ENCODE measurements around the gene RACGAP1. TPM values are rescaled to one million over a fixed set of nuclear protein-coding genes. Genes with fewer than 3 reads are reported as not detected.

RACGAP1 gene
- total and polyA plus RNA-seq, 2 of the 8 experiments (the other 6 are each of a cell fraction or from before 2014, with no cell fraction given), result 18.0 to 66.3 TPM

GRCh38 chr12:50043308-50043707 lies 18.0 kb upstream of the RACGAP1 start:
- POLR2A ChIA-PET (ENCODE audit: partially characterized antibody), result interaction anchor here (5.4 kb wide), 1 partner anchor 12 kb away, joined by 19 read pairs; no protein-coding TSS in a partner anchor
- WGBS, 2 experiments (ENCODE audit: extremely low coverage in 1 of 2, insufficient coverage in 1 of 2, insufficient read length in 1 of 2, insufficient replicate concordance in 2 of 2, low coverage in 1 of 2, low lambda C conversion rate in 2 of 2, missing lambda C conversion rate in 1 of 2), result 89% methylated on average over 2 of the region's 2 CpGs; no CpG with 5 or more reads in 1 of the 2 experiments
- Histone ChIP-seq H3K4me2 (ENCODE audit: insufficient read depth in 1 of 2, low read depth in 2 of 2, low read length in 2 of 2) (no peak overlapping the region), H3K27ac (ENCODE audit: low read depth, low read length) (no peak overlapping the region), H4K8ac (ENCODE audit: extremely low read depth, insufficient read depth, low read length) (no peak overlapping the region), H3K18ac (ENCODE audit: extremely low read depth, low read length) (no peak overlapping the region), H3K36me3 (ENCODE audit: control insufficient read depth in 2 of 4, insufficient read depth in 4 of 4, low read length in 3 of 4) (no peaks in the 10 kb centered on the region), H4K5ac (ENCODE audit: insufficient read length, low read depth, low read length) (no peak overlapping the region), H4K20me1 (replicated peaks in 1 of 2; ENCODE audit: control insufficient read depth in 1 of 2, insufficient read depth in 2 of 2, low read length in 2 of 2) (no peaks in the 10 kb centered on the region), H2BK12ac (ENCODE audit: low read depth, low read length) (no peak overlapping the region), H3K27me3 (replicated peaks in 1 of 4; ENCODE audit: control insufficient read depth in 3 of 4, extremely low read depth in 1 of 4, insufficient read depth in 3 of 4, low read length in 3 of 4) (peaks cover 0 to 3% (median under 1%) of the 10 kb centered on the region in 4 experiments; a peak in 3 of 7 replicates), H3K56ac (replicated peaks; ENCODE audit: insufficient read length, low read depth, low read length) (peak overlapping the region; percentile 14), H4K91ac (replicated peaks; ENCODE audit: insufficient read length, low read length) (no peak overlapping the region), H3K9ac (replicated peaks in 1 of 4; ENCODE audit: extremely low read depth in 1 of 4, low read depth in 3 of 4, low read length in 3 of 4) (no peak overlapping the region), H3K79me1 (ENCODE audit: low read depth, low read length) (no peaks in the 10 kb centered on the region), H3K23me2 (ENCODE audit: low read depth, low read length) (no peaks in the 10 kb centered on the region; the same call in 1 of the 2 replicates), H3K14ac (ENCODE audit: insufficient read length) (no peak overlapping the region), H3K79me2 (ENCODE audit: control insufficient read depth in 1 of 2, insufficient read depth in 2 of 2, low read length in 2 of 2) (no peaks in the 10 kb centered on the region), H3K4ac (replicated peaks; ENCODE audit: insufficient read length, low read depth, low read length) (no peak overlapping the region), H2BK5ac (ENCODE audit: low read depth, low read length) (no peak overlapping the region), H2AK5ac (ENCODE audit: low read depth, low read length) (no peak overlapping the region), H3K23ac (ENCODE audit: insufficient read length) (no peak overlapping the region), H2AFZ (ENCODE audit: low read length) (no peak overlapping the region), H3K4me1 (replicated peaks in 1 of 4; ENCODE audit: control insufficient read depth in 3 of 4, insufficient read depth in 4 of 4, low read length in 3 of 4) (no peaks in the 10 kb centered on the region), H2BK15ac (ENCODE audit: low read length) (no peak overlapping the region), H3K4me3 (ENCODE audit: extremely low read depth in 1 of 4, insufficient read depth in 2 of 4, low read depth in 3 of 4, low read length in 4 of 4) (no peak overlapping the region), H2BK20ac (ENCODE audit: low read length) (no peak overlapping the region), H3K9me3 (ENCODE audit: insufficient read depth in 2 of 2, low read depth in 1 of 2, low read length in 1 of 2) (no peaks in the 10 kb centered on the region), H2BK120ac (replicated peaks; ENCODE audit: low read depth, low read length) (no peak overlapping the region)
- DNase-seq (ENCODE audit: low read depth in 1 of 2, low spot score in 2 of 2) (no peak), FAIRE-seq (no peak)
- no peak for TF ChIP-seq RBBP5 (IDR thresholded peaks at IDR 0.05; ENCODE audit: borderline replicate concordance, low read depth, low read length)
- TF ChIP-seq ASH2L (IDR thresholded peaks at IDR 0.05; ENCODE audit: low read length), result no peak
- no peak for TF ChIP-seq FOSL1 (IDR thresholded peaks at IDR 0.05; ENCODE audit: insufficient read depth, low read depth, low read length)
- CTCF ChIA-PET (ENCODE audit: partially characterized antibody), result interaction anchor here (0.6 to 13.4 kb wide), 8 partner anchors 9 to 176 kb away, joined by 3 to 296 read pairs (median 4); partner anchors contain the start of gene AQP6
